ENCODE results near the gene EIF4E2. TPM values are rescaled to one million over a fixed set of nuclear protein-coding genes. Genes with fewer than 3 reads are reported as not detected.

EIF4E2 gene
- total and polyA plus RNA-seq, 10 donors, result 29.3 to 61.1 (median 45.5) TPM

DNA sequence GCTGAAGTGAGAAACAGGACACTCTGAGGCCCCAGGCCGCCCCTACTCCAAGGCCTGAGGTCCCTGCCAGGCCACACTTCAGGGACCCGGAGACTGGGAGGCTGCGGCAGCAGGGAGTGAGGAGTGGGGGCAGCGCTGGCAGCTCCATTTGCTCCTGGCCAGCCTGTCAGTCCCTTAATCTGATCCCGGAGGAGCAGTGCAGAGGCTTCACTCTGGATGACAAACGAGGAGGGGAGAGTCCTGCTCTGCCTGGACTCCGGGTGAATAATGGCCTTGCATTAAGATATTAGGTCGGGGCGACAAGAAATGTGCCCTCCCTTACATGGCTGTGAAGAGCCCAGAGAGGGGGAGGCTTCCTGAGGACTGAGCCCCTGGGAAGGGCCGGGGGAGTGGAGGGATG lies 44.6 kb upstream of the EIF4E2 start:
- H3K4me3 ChIP-seq, result no peak overlapping the region
- H3K4me1 ChIP-seq, result peaks cover 0 to 31% (median 22%) of the 10 kb centered on the region in 6 donors
- H3K27ac ChIP-seq, result no peak overlapping the region
- intact Hi-C loops (cut with DNase I; ENCODE audit: low total_unique reads), result no loop called here
- no peaks in the 10 kb centered on the region for H3K9me3 ChIP-seq
- TF ChIP-seq POLR2AphosphoS5 (IDR thresholded peaks at IDR 0.05), result no peak
- WGBS, 5 donors, result 44 to 56% (median 51%) methylated on average over 6 to 10 of the region's 10 CpGs
- H3K27me3 ChIP-seq (replicated peaks in 1 of 7), result peaks cover 4 to 65% (median 28%) of the 10 kb centered on the region in 7 donors
- DNase-seq, result no peak
- no peaks in the 10 kb centered on the region for H3K36me3 ChIP-seq

- H3K9me3 ChIP-seq, result no peaks in the 10 kb centered on the region
- H3K27me3 ChIP-seq (replicated peaks in 1 of 7), result peaks cover 4 to 65% (median 28%) of the 10 kb centered on the region in 7 donors
- intact Hi-C loops (cut with DNase I; ENCODE audit: low total_unique reads), result no loop called here
- no peaks in the 10 kb centered on the region for H3K36me3 ChIP-seq
- TF ChIP-seq POLR2A (IDR thresholded peaks at IDR 0.05), result no peak
- TF ChIP-seq POLR2AphosphoS5 (IDR thresholded peaks at IDR 0.05), result no peak
- no peak for TF ChIP-seq CTCF (IDR thresholded peaks at IDR 0.05 in 8 of 11, conservative IDR thresholded peaks at IDR 0.05 in 3 of 11)
- H3K4me3 ChIP-seq, result no peak overlapping the region
- no peak for DNase-seq
- 74 to 87% (median 79%) methylated on average over 4 of the region's 4 CpGs for WGBS, 5 donors
- no peak overlapping the region for H3K27ac ChIP-seq
- peaks cover 0 to 23% (median 18%) of the 10 kb centered on the region in 6 donors for H3K4me1 ChIP-seq
These were observed 43.8 kb upstream of the EIF4E2 start for GRCh38 chr2:232506709-232507108.

DNA sequence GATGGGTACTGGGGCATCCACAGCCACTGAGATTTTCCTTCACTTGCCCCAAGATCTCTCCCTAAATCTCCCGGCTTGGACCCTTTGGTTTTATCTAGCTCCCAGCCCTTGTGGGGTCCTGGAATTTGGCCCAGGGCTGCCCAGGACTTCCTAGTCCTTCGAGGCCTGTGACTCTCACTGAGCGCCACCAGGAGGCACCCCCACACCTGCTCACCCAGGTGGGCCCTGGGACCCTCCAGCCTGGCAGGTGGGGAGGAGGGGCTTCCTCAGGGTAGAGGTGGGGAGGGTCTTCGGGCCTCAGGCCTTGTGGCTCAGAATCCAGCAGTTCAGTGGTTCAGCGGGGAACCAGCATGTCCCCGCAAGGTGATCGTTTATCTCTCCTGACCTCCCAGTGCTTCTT lies 42.2 kb upstream of the EIF4E2 start:
- Histone ChIP-seq H3K9me3 (no peaks in the 10 kb centered on the region), H3K4me1 (peaks cover 0 to 7% (median 5%) of the 10 kb centered on the region in 6 donors), H3K36me3 (no peaks in the 10 kb centered on the region), H3K27me3 (replicated peaks in 1 of 7) (peaks cover 2 to 64% (median 15%) of the 10 kb centered on the region in 7 donors), H3K27ac (no peak overlapping the region), H3K4me3 (no peak overlapping the region)
- WGBS, 5 donors, result 75 to 95% (median 84%) methylated on average over 3 to 7 of the region's 7 CpGs
- intact Hi-C loops (cut with DNase I; ENCODE audit: low total_unique reads), result no loop called here
- TF ChIP-seq POLR2A (IDR thresholded peaks at IDR 0.05) (no peak), CTCF (IDR thresholded peaks at IDR 0.05 in 8 of 11, conservative IDR thresholded peaks at IDR 0.05 in 3 of 11) (no peak), POLR2AphosphoS5 (IDR thresholded peaks at IDR 0.05) (no peak)
- no peak for DNase-seq

DNA sequence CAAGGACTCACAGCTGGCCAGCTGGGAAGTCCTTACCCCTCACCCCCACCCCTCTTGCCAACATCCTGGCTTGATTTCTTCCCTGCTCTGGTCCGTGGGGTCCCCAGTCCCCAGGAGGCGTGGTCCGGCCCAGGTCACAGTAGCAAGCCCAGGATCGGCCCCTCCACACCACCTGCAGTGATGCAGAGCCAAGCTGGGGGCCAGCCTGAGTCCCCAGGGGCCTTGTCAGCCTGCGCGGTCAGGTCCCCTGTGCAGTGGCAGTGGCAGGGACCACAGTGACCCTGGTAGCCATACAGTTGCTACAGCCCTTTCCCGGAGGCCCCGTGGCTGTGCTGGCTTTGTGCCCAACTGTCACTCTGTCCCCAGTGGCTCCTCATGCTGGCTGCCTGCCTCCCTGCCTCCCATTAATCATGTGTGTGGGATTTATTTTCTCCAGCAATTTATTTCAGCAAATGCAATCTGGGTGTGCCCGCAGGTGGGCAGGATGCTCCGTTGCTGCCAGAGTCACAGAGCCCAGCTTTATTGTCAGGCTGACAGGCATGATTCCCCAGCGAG lies 39.1 kb upstream of the EIF4E2 start:
- intact Hi-C loops (cut with DNase I; ENCODE audit: low total_unique reads), result no loop called here
- 61 to 75% (median 70%) methylated on average over 3 to 11 of the region's 11 CpGs for WGBS, 5 donors
- Histone ChIP-seq H3K4me1 (no peaks in the 10 kb centered on the region), H3K27ac (no peak overlapping the region), H3K27me3 (replicated peaks in 1 of 7) (peaks cover 0 to 35% (median 0%) of the 10 kb centered on the region in 7 donors), H3K4me3 (no peak overlapping the region), H3K9me3 (no peaks in the 10 kb centered on the region), H3K36me3 (no peaks in the 10 kb centered on the region)
- TF ChIP-seq POLR2AphosphoS5 (IDR thresholded peaks at IDR 0.05) (no peak), CTCF (IDR thresholded peaks at IDR 0.05 in 8 of 11, conservative IDR thresholded peaks at IDR 0.05 in 3 of 11) (no peak), POLR2A (IDR thresholded peaks at IDR 0.05) (no peak)
- DNase-seq, result no peak

Measured in spleen (tissue), 11 donors.